B cell (primary cell): ENCODE results near the gene EHBP1. TPM values are rescaled to one million over a fixed set of nuclear protein-coding genes. Genes with fewer than 3 reads are reported as not detected.

Experiments
- ATAC-seq: fragments of 200-7000 bp; cut with Tn5 transposase; one replicate; pipeline ENCODE4 v1.10.0; 2021; ENCODE audit warnings: low read depth, mild to moderate bottlenecking, moderate number of reproducible peaks, moderate library complexity
- CTCF ChIA-PET: fragments of 350-600 bp; sonication (Branson Sonifier 250); formaldehyde crosslinking; loops from one replicate; lab custom pipeline; 2021; ENCODE audit warnings: antibody characterized with exemption, inconsistent platforms; lab: Charles Lee
- POLR2A ChIA-PET: fragments of 350-600 bp; sonication (Branson Sonifier 250); formaldehyde crosslinking; loops from one replicate; lab custom pipeline; 2021; ENCODE audit warnings: antibody characterized with exemption; lab: Charles Lee
- DNase-seq: peaks from one replicate; pipeline ENCODE4 v3.0.0; 2013
- H2AFZ ChIP-seq: 2 replicates; pipeline ENCODE4 v1.6.1; 2012; ENCODE audit warnings: mild to moderate bottlenecking, low read depth, low read length; ENCODE audit not compliant: insufficient read depth, poor library complexity, severe bottlenecking
- H3K27ac ChIP-seq, 2 donors: 1 replicate in 1 of 2; 2 replicates in 1 of 2; pipeline ENCODE4 v1.5.1; 2012 to 2013; ENCODE audit warnings: low read length in 2 of 2, mild to moderate bottlenecking in 2 of 2, moderate library complexity in 1 of 2
- H3K27me3 ChIP-seq, 4 experiments: fragments of 200-600 bp in 1 of 4; sonication (generic) in 1 of 4; replicated peaks in 1 of 4; 1 replicate in 2 of 4; 2 replicates in 2 of 4; pipeline versions ENCODE4 v1.6.1 to v1.7.0; 2013 to 2016; ENCODE audit warnings: low read length in 3 of 4, mild to moderate bottlenecking in 2 of 4, mixed read lengths in 1 of 4, moderate library complexity in 1 of 4; ENCODE audit not compliant: insufficient read depth in 4 of 4, control insufficient read depth in 3 of 4; ENCODE audit errors: control extremely low read depth in 1 of 4
- H3K36me3 ChIP-seq, 2 experiments: replicated peaks in 1 of 2; 1 replicate in 1 of 2; 2 replicates in 1 of 2; pipeline versions ENCODE4 v1.6.1 to v1.7.1; 2013; ENCODE audit warnings: low read length in 1 of 2; ENCODE audit not compliant: insufficient read depth in 2 of 2, control insufficient read depth in 1 of 2; ENCODE audit errors: control extremely low read depth in 1 of 2, extremely low read depth in 1 of 2
- H3K4me1 ChIP-seq, 2 donors: fragments of 200-600 bp in 1 of 2; sonication (generic) in 1 of 2; 1 replicate in 1 of 2; 2 replicates in 1 of 2; pipeline versions ENCODE4 v1.5.1 to v1.6.1; 2013 to 2017; ENCODE audit warnings: low read length in 2 of 2; ENCODE audit not compliant: control insufficient read depth in 2 of 2, insufficient read depth in 2 of 2
- H3K4me2 ChIP-seq: replicated peaks from 2 replicates; pipeline ENCODE3; 2012; ENCODE audit warnings: mild to moderate bottlenecking, low read depth, low read length; ENCODE audit not compliant: poor library complexity, severe bottlenecking
- H3K4me3 ChIP-seq, 5 experiments: fragments of 200-600 bp in 1 of 5; sonication (generic) in 1 of 5; 1 replicate in 3 of 5; 2 replicates in 2 of 5; pipeline versions ENCODE4 v1.5.1 to v1.7.0; 2011 to 2016; ENCODE audit warnings: low read length in 4 of 5, mild to moderate bottlenecking in 4 of 5, low read depth in 2 of 5, control low read depth in 1 of 5, moderate library complexity in 1 of 5; ENCODE audit not compliant: insufficient read depth in 1 of 5; ENCODE audit errors: control extremely low read depth in 1 of 5, extremely low read depth in 1 of 5
- H3K79me2 ChIP-seq: fragments of 200-600 bp; sonication (generic); one replicate; pipeline ENCODE4 v1.6.0; 2016; ENCODE audit warnings: low read length; ENCODE audit not compliant: control insufficient read depth, insufficient read depth
- H3K9ac ChIP-seq: fragments of 200-600 bp; sonication (generic); 2 replicates; pipeline ENCODE4 v1.6.1; 2017; ENCODE audit warnings: mild to moderate bottlenecking, low read length, moderate library complexity
- H3K9me3 ChIP-seq, 3 donors: one replicate each; pipeline versions ENCODE4 v1.6.1 to v1.7.1; 2013; ENCODE audit warnings: low read length in 2 of 3; ENCODE audit not compliant: control insufficient read depth in 2 of 3, insufficient read depth in 1 of 3; ENCODE audit errors: control extremely low read depth in 1 of 3
- H4K20me1 ChIP-seq: 2 replicates; pipeline ENCODE4 v1.6.0; 2012; ENCODE audit warnings: mild to moderate bottlenecking, low read length; ENCODE audit not compliant: insufficient read depth, control insufficient read depth, poor library complexity, severe bottlenecking
- H3K27ac Mint-ChIP-seq: one replicate; pipeline ENCODE4 v1.8.0; 2021; ENCODE audit warnings: mixed read lengths
- H3K27me3 Mint-ChIP-seq: one replicate; pipeline ENCODE4 v1.8.0; 2021; ENCODE audit warnings: mixed read lengths
- H3K4me1 Mint-ChIP-seq: one replicate; pipeline ENCODE4 v1.8.0; 2021; ENCODE audit warnings: mixed read lengths
- H3K4me3 Mint-ChIP-seq: one replicate; pipeline ENCODE4 v1.8.0; 2021; ENCODE audit warnings: mixed read lengths
- H3K9me3 Mint-ChIP-seq: one replicate; pipeline ENCODE4 v1.8.0; 2022; ENCODE audit warnings: mixed read lengths; ENCODE audit not compliant: insufficient read depth
- CTCF ChIP-seq: fragments of 200-600 bp; IDR thresholded peaks from one replicate; pipeline ENCODE4 v1.8.0; 2022; ENCODE audit warnings: antibody characterized with exemption, mild to moderate bottlenecking
- EZH2 ChIP-seq: IDR thresholded peaks from 2 replicates; pipeline ENCODE4 v1.6.1; 2012; ENCODE audit warnings: borderline replicate concordance, low read depth, mild to moderate bottlenecking, moderate library complexity, low read length; ENCODE audit not compliant: insufficient read depth, poor library complexity, severe bottlenecking
- WGBS: methylation state at CpG from one replicate; pipeline ENCODE4 v1.1.5; 2013; ENCODE audit warnings: missing lambda C conversion rate; ENCODE audit not compliant: insufficient coverage; 5-methylcytosine and 5-hydroxymethylcytosine counted together
- intact Hi-C: fragments of 100-400 bp; cut with micrococcal nuclease; formaldehyde crosslinking; loops from one replicate; pipeline ENCODE4 v1.10.0; 2022
- polyA plus RNA-seq: library from polyadenylated mRNA; depleted of rRNA; stranded (reverse); fragments of >200 nt; gene quantifications from 2 replicates; pipeline ENCODE4 v1.2.3, GENCODE V29; 2012
- total RNA-seq, 2 donors: library from RNA; stranded (reverse); fragments of 120-200 nt in 1 of 2; gene quantifications; 1 replicate in 1 of 2; 2 replicates in 1 of 2; pipeline versions ENCODE4 v1.2.3 to v1.2.4, GENCODE V29; 2013 to 2022

Gene EHBP1
- total and polyA plus RNA-seq, 2 donors (not counting 1 experiment from before 2014, with no cell fraction given) = 8.8 to 34.7 TPM

DNA sequence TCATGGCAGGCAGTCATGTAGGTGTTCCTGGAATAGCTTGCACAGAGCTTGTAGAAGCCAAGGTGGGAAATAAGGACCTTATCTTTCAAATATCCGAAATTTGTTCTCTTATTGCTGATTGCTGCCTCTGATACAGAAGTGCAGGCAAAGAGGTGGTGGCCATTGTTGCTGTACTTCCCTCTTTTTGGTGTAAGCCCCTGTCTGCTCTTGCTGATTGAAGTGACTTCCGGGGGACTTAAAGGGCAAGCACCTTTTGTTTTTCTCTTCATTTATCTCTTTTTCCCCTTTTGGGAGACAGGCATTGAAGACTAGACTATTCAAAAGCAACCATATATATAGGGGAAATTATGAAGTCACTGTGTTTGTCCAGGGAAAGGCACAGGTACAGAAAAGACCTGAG, 213.5 kb downstream of the EHBP1 start:
- TF ChIP-seq CTCF (no peak), EZH2 (no peak)
- no peak overlapping the region for H3K4me3 Mint-ChIP-seq
- WGBS = 100% methylated on average over 1 of the region's 2 CpGs
- Histone ChIP-seq H3K79me2 (no peaks in the 10 kb centered on the region), H4K20me1 (no peaks in the 10 kb centered on the region), H2AFZ (no peak overlapping the region), H3K4me1 (no peaks in the 10 kb centered on the region), H3K9ac (no peak overlapping the region), H3K27ac (no peak overlapping the region), H3K9me3 (peaks cover 0 to 12% (median 9%) of the 10 kb centered on the region in 3 donors), H3K27me3 (no peaks in the 10 kb centered on the region), H3K4me2 (no peak overlapping the region), H3K4me3 (no peak overlapping the region), H3K36me3 (no peaks in the 10 kb centered on the region)
- ChIA-PET POLR2A (no interaction called here), CTCF (no interaction called here)
- DNase-seq (no peak), ATAC-seq (no peak)
- H3K9me3 Mint-ChIP-seq = peaks cover 7% of the 10 kb centered on the region
- intact Hi-C loops = no loop called here
- H3K27me3 Mint-ChIP-seq = no peaks in the 10 kb centered on the region
- no peak overlapping the region for H3K27ac Mint-ChIP-seq
- no peaks in the 10 kb centered on the region for H3K4me1 Mint-ChIP-seq

GRCh38 chr2:62920070-62920469, 214.6 kb downstream of the EHBP1 start:
- POLR2A ChIA-PET = no interaction called here
- Histone ChIP-seq H3K4me2 (no peak overlapping the region), H3K4me3 (no peak overlapping the region), H3K27me3 (no peaks in the 10 kb centered on the region), H3K27ac (no peak overlapping the region), H3K4me1 (no peaks in the 10 kb centered on the region), H4K20me1 (no peaks in the 10 kb centered on the region), H2AFZ (no peak overlapping the region), H3K79me2 (no peaks in the 10 kb centered on the region), H3K9me3 (peaks cover 0 to 13% (median 11%) of the 10 kb centered on the region in 3 donors), H3K36me3 (no peaks in the 10 kb centered on the region), H3K9ac (no peak overlapping the region)
- DNase-seq = no peak
- peaks cover 10% of the 10 kb centered on the region for H3K9me3 Mint-ChIP-seq
- no peak overlapping the region for H3K27ac Mint-ChIP-seq
- CTCF ChIA-PET = no interaction called here
- no peaks in the 10 kb centered on the region for H3K27me3 Mint-ChIP-seq
- no peak overlapping the region for H3K4me3 Mint-ChIP-seq
- H3K4me1 Mint-ChIP-seq = no peaks in the 10 kb centered on the region
- TF ChIP-seq CTCF (no peak), EZH2 (no peak)
- no peak for ATAC-seq
- intact Hi-C loops = no loop called here
